K562 (cell line): ENCODE results near the gene LY6G6D. TPM values are rescaled to one million over a fixed set of nuclear protein-coding genes. Genes with fewer than 3 reads are reported as not detected.

Experiments used
- BRCA1 ChIP-seq, 2 experiments: fragments of 450-650 bp in 1 of 2; sonication (generic) in 1 of 2; formaldehyde crosslinking in 1 of 2; IDR thresholded peaks; 2 replicates each; pipeline versions ENCODE4 v1.5.0 to v1.6.1; 2017 to 2020; ENCODE audit warnings: mild to moderate bottlenecking in 1 of 2, missing genetic modification reagents in 1 of 2
- BRD4 ChIP-seq: fragments of 200-600 bp; sonication (generic); IDR thresholded peaks from 2 replicates; pipeline ENCODE4 v1.6.1; 2017; ENCODE audit warnings: inconsistent platforms
- ETS1 ChIP-seq: conservative IDR thresholded peaks from 2 replicates; pipeline ENCODE4 v1.6.1; 2011; ENCODE audit warnings: low read depth, mild to moderate bottlenecking, low read length; ENCODE audit not compliant: control insufficient read depth
- ID3 ChIP-seq, 2 experiments: fragments of 250-450 bp in 1 of 2; fragments of 450-650 bp in 1 of 2; sonication (Bioruptor Pico) in 1 of 2; IDR thresholded peaks; 2 replicates each; pipeline versions ENCODE4 v1.6.1 to v1.8.0; 2016 to 2021; ENCODE audit warnings: mild to moderate bottlenecking in 2 of 2, moderate library complexity in 2 of 2, missing compliant biosample characterization in 1 of 2, missing genetic modification characterization in 1 of 2
- IRF1 ChIP-seq: sonication (generic); formaldehyde crosslinking; IDR thresholded peaks from 2 replicates; pipeline ENCODE4 v1.8.0; 2022; ENCODE audit warnings: missing genetic modification reagents, mild to moderate bottlenecking, borderline replicate concordance
- MCM3 ChIP-seq: fragments of 450-650 bp; IDR thresholded peaks from 2 replicates; pipeline ENCODE4 v1.6.1; 2016
- NFXL1 ChIP-seq: fragments of 450-650 bp; formaldehyde crosslinking; IDR thresholded peaks from 2 replicates; pipeline ENCODE4 v1.4.0; 2021; ENCODE audit warnings: mild to moderate bottlenecking
- PCBP2 ChIP-seq: fragments of 200-400 bp; formaldehyde crosslinking; IDR thresholded peaks from 2 replicates; pipeline ENCODE4 v1.6.1; 2018; ENCODE audit warnings: low read length, low read depth, mild to moderate bottlenecking, moderate library complexity; ENCODE audit not compliant: poor library complexity, severe bottlenecking
- RBFOX2 ChIP-seq: fragments of 200-400 bp; formaldehyde crosslinking; IDR thresholded peaks from 2 replicates; pipeline ENCODE4 v1.6.1; 2017; ENCODE audit warnings: low read depth, mild to moderate bottlenecking, low read length, moderate library complexity
- RFX1 ChIP-seq: fragments of 450-650 bp; IDR thresholded peaks from 2 replicates; pipeline ENCODE4 v1.6.1; 2016; ENCODE audit warnings: mild to moderate bottlenecking, moderate library complexity
- SRSF1 ChIP-seq: fragments of 200-400 bp; formaldehyde crosslinking; IDR thresholded peaks from 2 replicates; pipeline ENCODE4 v1.6.1; 2017; ENCODE audit warnings: mild to moderate bottlenecking, low read depth, low read length, moderate library complexity
- TCF3 ChIP-seq: sonication (generic); formaldehyde crosslinking; IDR thresholded peaks from 2 replicates; pipeline ENCODE4 v1.4.0; 2020; ENCODE audit warnings: mild to moderate bottlenecking, missing genetic modification reagents
- TRIM28 ChIP-seq: fragments of 450-650 bp; IDR thresholded peaks from 2 replicates; pipeline ENCODE4 v1.6.1; 2017
- ZNF41 ChIP-seq: fragments of 250-450 bp; sonication (Bioruptor Pico); conservative IDR thresholded peaks from 2 replicates; pipeline ENCODE4 v1.4.0; 2020; ENCODE audit warnings: mild to moderate bottlenecking
- ZNF76 ChIP-seq: fragments of 250-450 bp; sonication (Bioruptor Pico); IDR thresholded peaks from 2 replicates; pipeline ENCODE4 v1.4.0; 2020; ENCODE audit warnings: mild to moderate bottlenecking, moderate library complexity, borderline replicate concordance
- ZNF780A ChIP-seq: fragments of 250-450 bp; sonication (Bioruptor Pico); IDR thresholded peaks from 2 replicates; pipeline ENCODE4 v1.5.0; 2021; ENCODE audit warnings: mild to moderate bottlenecking
- polyA plus RNA-seq, 8 experiments: library from polyadenylated mRNA; depleted of rRNA in 4 of 8; stranded (reverse) in 5 of 8; unstranded in 3 of 8; fragments of >200 nt; fragmentation: Nextera tagmentation in 2 of 8; fragmentation: Illumina TruSeq in 1 of 8; extraction: Ambion mirVana in 2 of 8; extraction: Trizol in 1 of 8; gene quantifications; 2 replicates each; pipeline versions ENCODE4 v1.2.1 to v1.2.3, GENCODE V29; 2011 to 2014; ENCODE audit warnings: inconsistent platforms in 1 of 8, missing spikeins in 1 of 8
- total RNA-seq, 7 experiments: library from RNA; depleted of rRNA in 6 of 7; stranded (reverse); fragments of >200 nt in 6 of 7; fragmentation: Illumina TruSeq in 2 of 7; extraction: Trizol in 2 of 7; gene quantifications; 2 replicates each; pipeline versions ENCODE4 v1.2.1 to v1.2.3, GENCODE V29; 2011 to 2021; ENCODE audit warnings: low replicate concordance in 1 of 7

Gene LY6G6D
- total and polyA plus RNA-seq, 9 of the 15 experiments (the other 6 are each of a cell fraction or from before 2014, with no cell fraction given), result 0.30 to 0.38 TPM; not detected in 7

GRCh38 chr6:31740397-31741223, 25.5 kb downstream of the LY6G6D start (continued):
- no peak for TF ChIP-seq ETS1
- TF ChIP-seq PCBP2, result no peak
- no peak for TF ChIP-seq IRF1 (CRISPR knock-in tag)
- TF ChIP-seq ZNF76 (CRISPR knock-in tag), result no peak
- no peak for TF ChIP-seq ZNF41
- no peak; the same call in 1 of the 2 replicates for TF ChIP-seq BRD4
- 0 out of 2 replicates have a peak, but pooled peaks have one; percentile 3 for TF ChIP-seq SRSF1
- TF ChIP-seq ID3 (CRISPR knock-in tag; IDR thresholded peaks at IDR 0.05), result no peak
- no peak for TF ChIP-seq ID3 (tag; IDR thresholded peaks at IDR 0.05)
- TF ChIP-seq RBFOX2, result peak; percentile 74; the same call in 1 of the 2 replicates
- no peak for TF ChIP-seq MCM3
- no peak for TF ChIP-seq TRIM28
- TF ChIP-seq RFX1, result no peak
- no peak for TF ChIP-seq TCF3 (CRISPR knock-in tag)
- TF ChIP-seq NFXL1 (CRISPR knock-in tag), result no peak
- no peak for TF ChIP-seq BRCA1 (IDR thresholded peaks at IDR 0.05)
- no peak for TF ChIP-seq BRCA1 (CRISPR knock-in tag; IDR thresholded peaks at IDR 0.05)
- no peak for TF ChIP-seq ZNF780A (CRISPR knock-in tag)
